DND-41 (cell line): ENCODE results near the gene FOXP1.

Experiments
- EZH2 ChIP-seq: IDR thresholded peaks from 3 replicates; pipeline ENCODE4 v1.6.1; 2012; ENCODE audit warnings: borderline replicate concordance, low read depth, mild to moderate bottlenecking, moderate library complexity, low read length, inconsistent platforms; ENCODE audit not compliant: severe bottlenecking
- TF ChIP-seq, protein P1 (sequence below): IDR thresholded peaks from 2 replicates; pipeline ENCODE4 v1.5.1; 2012; ENCODE audit warnings: borderline replicate concordance, low read length, moderate library complexity, mild to moderate bottlenecking; ENCODE audit not compliant: poor library complexity, severe bottlenecking; ENCODE audit errors: extremely low read depth

DNA sequence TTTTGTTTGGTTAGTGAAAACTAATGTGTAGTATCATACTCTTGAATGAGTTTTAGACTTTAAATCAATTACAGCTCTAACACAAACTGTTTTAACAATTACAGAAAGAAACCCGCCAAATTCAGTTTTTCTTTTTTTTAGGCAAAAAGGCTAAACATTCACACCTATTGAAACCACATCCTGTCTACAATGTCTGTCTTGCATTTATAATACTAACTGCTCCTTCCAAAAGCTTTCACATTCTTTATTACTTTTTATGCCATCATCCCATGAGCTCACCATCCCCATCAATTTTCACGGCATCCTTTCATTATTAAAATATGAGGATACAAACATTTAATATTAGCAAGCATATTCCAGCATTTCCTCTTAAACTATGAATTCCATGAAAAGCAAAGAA, 593.3 kb downstream of the FOXP1 start:
- TF ChIP-seq, protein P1, sequence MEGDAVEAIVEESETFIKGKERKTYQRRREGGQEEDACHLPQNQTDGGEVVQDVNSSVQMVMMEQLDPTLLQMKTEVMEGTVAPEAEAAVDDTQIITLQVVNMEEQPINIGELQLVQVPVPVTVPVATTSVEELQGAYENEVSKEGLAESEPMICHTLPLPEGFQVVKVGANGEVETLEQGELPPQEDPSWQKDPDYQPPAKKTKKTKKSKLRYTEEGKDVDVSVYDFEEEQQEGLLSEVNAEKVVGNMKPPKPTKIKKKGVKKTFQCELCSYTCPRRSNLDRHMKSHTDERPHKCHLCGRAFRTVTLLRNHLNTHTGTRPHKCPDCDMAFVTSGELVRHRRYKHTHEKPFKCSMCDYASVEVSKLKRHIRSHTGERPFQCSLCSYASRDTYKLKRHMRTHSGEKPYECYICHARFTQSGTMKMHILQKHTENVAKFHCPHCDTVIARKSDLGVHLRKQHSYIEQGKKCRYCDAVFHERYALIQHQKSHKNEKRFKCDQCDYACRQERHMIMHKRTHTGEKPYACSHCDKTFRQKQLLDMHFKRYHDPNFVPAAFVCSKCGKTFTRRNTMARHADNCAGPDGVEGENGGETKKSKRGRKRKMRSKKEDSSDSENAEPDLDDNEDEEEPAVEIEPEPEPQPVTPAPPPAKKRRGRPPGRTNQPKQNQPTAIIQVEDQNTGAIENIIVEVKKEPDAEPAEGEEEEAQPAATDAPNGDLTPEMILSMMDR, result no peak
- TF ChIP-seq EZH2, result no peak
